GM23338 (cell line): ENCODE results near the gene SNN. TPM values are rescaled to one million over a fixed set of nuclear protein-coding genes. Genes with fewer than 3 reads are reported as not detected.

Source experiments
- ATAC-seq: fragments of 200-7000 bp; cut with Tn5 transposase; 3 replicates; pipeline ENCODE4 v1.9.1; 2020
- DNase-seq: peaks from one replicate; pipeline ENCODE4 v3.0.0-alpha.2; 2015; ENCODE audit warnings: low spot score
- H2AFZ ChIP-seq: fragments of 200-600 bp; sonication (generic); 2 replicates; pipeline ENCODE4 v1.8.0; 2016; ENCODE audit warnings: antibody characterized with exemption, mild to moderate bottlenecking, moderate library complexity
- H3F3A ChIP-seq: fragments of 200-600 bp; sonication (generic); replicated peaks from 2 replicates; pipeline ENCODE4 v1.8.0; 2017; ENCODE audit warnings: antibody characterized with exemption, mixed run types, low read depth
- H3K27ac ChIP-seq: fragments of 200-600 bp; sonication (generic); 2 replicates; pipeline ENCODE4 v1.6.1; 2016; ENCODE audit warnings: low read depth
- H3K27me3 ChIP-seq: fragments of 200-600 bp; sonication (generic); 2 replicates; pipeline ENCODE4 v1.8.0; 2016; ENCODE audit warnings: mild to moderate bottlenecking, mixed run types, moderate library complexity; ENCODE audit not compliant: insufficient read depth
- H3K36me3 ChIP-seq: fragments of 200-600 bp; sonication (generic); 2 replicates; pipeline ENCODE4 v1.8.0; 2016; ENCODE audit warnings: mild to moderate bottlenecking; ENCODE audit not compliant: insufficient read depth
- H3K4me1 ChIP-seq: fragments of 200-600 bp; sonication (generic); 2 replicates; pipeline ENCODE4 v1.8.0; 2016; ENCODE audit warnings: mild to moderate bottlenecking, moderate library complexity; ENCODE audit not compliant: insufficient read depth
- H3K4me2 ChIP-seq: fragments of 200-600 bp; sonication (generic); 2 replicates; pipeline ENCODE4 v1.7.1; 2017; ENCODE audit warnings: mixed run types
- H3K4me3 ChIP-seq: fragments of 200-600 bp; sonication (generic); 2 replicates; pipeline ENCODE4 v1.6.1; 2016; ENCODE audit warnings: mixed run types
- H3K79me2 ChIP-seq: fragments of 200-600 bp; sonication (generic); replicated peaks from 2 replicates; pipeline ENCODE4 v1.8.0; 2017; ENCODE audit warnings: mild to moderate bottlenecking; ENCODE audit not compliant: insufficient read depth
- H3K9me2 ChIP-seq: fragments of 200-600 bp; sonication (generic); 2 replicates; pipeline ENCODE4 v1.8.0; 2017; ENCODE audit not compliant: insufficient read depth
- H4K20me1 ChIP-seq: fragments of 200-600 bp; sonication (generic); replicated peaks from 2 replicates; pipeline ENCODE4 v1.8.0; 2017; ENCODE audit warnings: mild to moderate bottlenecking; ENCODE audit not compliant: insufficient read depth
- H3K27ac Mint-ChIP-seq: 2 replicates; pipeline ENCODE4 v1.8.0; 2020; ENCODE audit warnings: inconsistent platforms, mild to moderate bottlenecking, moderate library complexity, mixed read lengths
- H3K27me3 Mint-ChIP-seq: 3 replicates; pipeline ENCODE4 v1.8.0; 2022; ENCODE audit warnings: low read depth, mild to moderate bottlenecking, moderate library complexity, mixed read lengths, inconsistent platforms; ENCODE audit not compliant: insufficient read depth, poor library complexity
- H3K36me3 Mint-ChIP-seq: 3 replicates; pipeline ENCODE4 v1.8.0; 2021; ENCODE audit warnings: low read depth, mild to moderate bottlenecking, inconsistent platforms, moderate library complexity, mixed read lengths
- H3K4me1 Mint-ChIP-seq: 3 replicates; pipeline ENCODE4 v1.8.0; 2020; ENCODE audit warnings: mild to moderate bottlenecking, inconsistent platforms, mixed read lengths
- H3K4me3 Mint-ChIP-seq: 3 replicates; pipeline ENCODE4 v1.8.0; 2021; ENCODE audit warnings: moderate library complexity, mild to moderate bottlenecking, inconsistent platforms, mixed read lengths
- H3K9me3 Mint-ChIP-seq: 3 replicates; pipeline ENCODE4 v1.8.0; 2020; ENCODE audit warnings: moderate library complexity, mild to moderate bottlenecking, inconsistent platforms, mixed read lengths
- CREB1 ChIP-seq: fragments of 250-450 bp; sonication (Bioruptor Pico); IDR thresholded peaks from 2 replicates; pipeline ENCODE4 v1.5.0; 2020; ENCODE audit warnings: low read depth, mild to moderate bottlenecking, moderate library complexity
- EZH2 ChIP-seq: fragments of 200-600 bp; sonication (generic); IDR thresholded peaks from one replicate; pipeline ENCODE4 v1.8.0; 2017; ENCODE audit warnings: antibody characterized with exemption, mild to moderate bottlenecking, low read depth; ENCODE audit not compliant: unreplicated experiment
- EZH2phosphoT487 ChIP-seq: fragments of 200-600 bp; sonication (generic); IDR thresholded peaks from one replicate; pipeline ENCODE4 v1.8.1; 2018; ENCODE audit warnings: antibody characterized with exemption; ENCODE audit not compliant: unreplicated experiment
- JUNB ChIP-seq: IDR thresholded peaks from one replicate; pipeline ENCODE4 v1.6.1; 2016; ENCODE audit warnings: antibody characterized with exemption; ENCODE audit not compliant: unreplicated experiment
- NANOG ChIP-seq: IDR thresholded peaks from 2 replicates; pipeline ENCODE4 v1.6.1; 2016; ENCODE audit warnings: antibody characterized with exemption, borderline replicate concordance
- POLR2AphosphoS5 ChIP-seq: IDR thresholded peaks from 2 replicates; pipeline ENCODE4 v1.6.1; 2016; ENCODE audit warnings: antibody characterized with exemption, low read depth
- STAT1 ChIP-seq: IDR thresholded peaks from one replicate; pipeline ENCODE4 v1.6.1; 2016; ENCODE audit warnings: antibody characterized with exemption; ENCODE audit not compliant: unreplicated experiment
- ZNF114 ChIP-seq: fragments of 250-450 bp; sonication (Bioruptor Pico); IDR thresholded peaks from 2 replicates; pipeline ENCODE4 v1.5.0; 2020; ENCODE audit warnings: mild to moderate bottlenecking, moderate library complexity
- ZNF331 ChIP-seq: fragments of 250-450 bp; sonication (Bioruptor Pico); IDR thresholded peaks from 2 replicates; pipeline ENCODE4 v1.5.0; 2020; ENCODE audit warnings: low read depth, mild to moderate bottlenecking, moderate library complexity
- polyA plus RNA-seq: library from polyadenylated mRNA; unstranded; fragments of >200 nt; fragmentation: Nextera tagmentation; extraction: Ambion mirVana; gene quantifications from 2 replicates; pipeline ENCODE4 v1.2.1, GENCODE V29; 2016
- total RNA-seq: library from RNA; depleted of rRNA; stranded (reverse); fragments of >200 nt; shearing (Covaris generic); gene quantifications from 2 replicates; pipeline ENCODE4 v1.2.3, GENCODE V29; 2014
- TF ChIP-seq, protein P1 (sequence below): IDR thresholded peaks from one replicate; pipeline ENCODE4 v1.6.1; 2018; ENCODE audit warnings: antibody characterized with exemption; ENCODE audit not compliant: unreplicated experiment
- TF ChIP-seq, protein P2 (sequence below): IDR thresholded peaks from 2 replicates; pipeline ENCODE4 v1.6.1; 2016; ENCODE audit warnings: antibody characterized with exemption
- TF ChIP-seq, protein P3 (sequence below), 2 experiments: fragments of 200-600 bp in 1 of 2; sonication (generic) in 1 of 2; conservative IDR thresholded peaks; 2 replicates each; pipeline versions ENCODE4 v1.5.1 to v1.6.1; 2016 to 2017; ENCODE audit warnings: antibody characterized with exemption in 2 of 2, low read depth in 2 of 2, mild to moderate bottlenecking in 2 of 2, moderate library complexity in 1 of 2

The SNN gene
- total and polyA plus RNA-seq, 2 experiments from 2014 or later = 19.0 to 63.3 TPM

DNA sequence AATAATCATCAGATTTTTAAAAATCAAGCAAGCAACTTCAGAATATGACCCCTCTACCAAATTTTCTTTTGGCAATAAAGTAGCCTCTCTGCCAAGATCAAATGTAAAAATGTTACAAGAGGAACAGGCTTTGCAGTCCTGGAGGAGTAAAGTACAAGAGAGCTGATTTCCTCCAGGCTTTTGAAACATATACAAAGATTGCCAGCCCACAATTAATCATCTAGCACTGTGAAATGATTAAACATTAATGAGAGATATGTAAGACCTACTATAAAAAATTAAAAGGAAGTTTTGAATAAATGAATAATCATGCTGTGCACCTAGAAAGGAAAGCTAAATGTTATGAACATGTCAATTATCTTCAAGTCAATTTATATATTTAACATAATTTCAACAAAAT, 48.1 kb downstream of the SNN start (continued):
- no peak for TF ChIP-seq JUNB
- no peak for TF ChIP-seq CREB1
- TF ChIP-seq POLR2AphosphoS5 = no peak
- TF ChIP-seq EZH2 = no peak
- TF ChIP-seq NANOG = no peak
- no peak for TF ChIP-seq ZNF331 (CRISPR knock-in tag)
- no peak for TF ChIP-seq EZH2phosphoT487
- no peak for TF ChIP-seq ZNF114
- no peak for TF ChIP-seq STAT1
- TF ChIP-seq, protein P1, sequence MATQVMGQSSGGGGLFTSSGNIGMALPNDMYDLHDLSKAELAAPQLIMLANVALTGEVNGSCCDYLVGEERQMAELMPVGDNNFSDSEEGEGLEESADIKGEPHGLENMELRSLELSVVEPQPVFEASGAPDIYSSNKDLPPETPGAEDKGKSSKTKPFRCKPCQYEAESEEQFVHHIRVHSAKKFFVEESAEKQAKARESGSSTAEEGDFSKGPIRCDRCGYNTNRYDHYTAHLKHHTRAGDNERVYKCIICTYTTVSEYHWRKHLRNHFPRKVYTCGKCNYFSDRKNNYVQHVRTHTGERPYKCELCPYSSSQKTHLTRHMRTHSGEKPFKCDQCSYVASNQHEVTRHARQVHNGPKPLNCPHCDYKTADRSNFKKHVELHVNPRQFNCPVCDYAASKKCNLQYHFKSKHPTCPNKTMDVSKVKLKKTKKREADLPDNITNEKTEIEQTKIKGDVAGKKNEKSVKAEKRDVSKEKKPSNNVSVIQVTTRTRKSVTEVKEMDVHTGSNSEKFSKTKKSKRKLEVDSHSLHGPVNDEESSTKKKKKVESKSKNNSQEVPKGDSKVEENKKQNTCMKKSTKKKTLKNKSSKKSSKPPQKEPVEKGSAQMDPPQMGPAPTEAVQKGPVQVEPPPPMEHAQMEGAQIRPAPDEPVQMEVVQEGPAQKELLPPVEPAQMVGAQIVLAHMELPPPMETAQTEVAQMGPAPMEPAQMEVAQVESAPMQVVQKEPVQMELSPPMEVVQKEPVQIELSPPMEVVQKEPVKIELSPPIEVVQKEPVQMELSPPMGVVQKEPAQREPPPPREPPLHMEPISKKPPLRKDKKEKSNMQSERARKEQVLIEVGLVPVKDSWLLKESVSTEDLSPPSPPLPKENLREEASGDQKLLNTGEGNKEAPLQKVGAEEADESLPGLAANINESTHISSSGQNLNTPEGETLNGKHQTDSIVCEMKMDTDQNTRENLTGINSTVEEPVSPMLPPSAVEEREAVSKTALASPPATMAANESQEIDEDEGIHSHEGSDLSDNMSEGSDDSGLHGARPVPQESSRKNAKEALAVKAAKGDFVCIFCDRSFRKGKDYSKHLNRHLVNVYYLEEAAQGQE = no peak
- TF ChIP-seq, protein P2, sequence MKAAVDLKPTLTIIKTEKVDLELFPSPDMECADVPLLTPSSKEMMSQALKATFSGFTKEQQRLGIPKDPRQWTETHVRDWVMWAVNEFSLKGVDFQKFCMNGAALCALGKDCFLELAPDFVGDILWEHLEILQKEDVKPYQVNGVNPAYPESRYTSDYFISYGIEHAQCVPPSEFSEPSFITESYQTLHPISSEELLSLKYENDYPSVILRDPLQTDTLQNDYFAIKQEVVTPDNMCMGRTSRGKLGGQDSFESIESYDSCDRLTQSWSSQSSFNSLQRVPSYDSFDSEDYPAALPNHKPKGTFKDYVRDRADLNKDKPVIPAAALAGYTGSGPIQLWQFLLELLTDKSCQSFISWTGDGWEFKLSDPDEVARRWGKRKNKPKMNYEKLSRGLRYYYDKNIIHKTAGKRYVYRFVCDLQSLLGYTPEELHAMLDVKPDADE = no peak

DNA sequence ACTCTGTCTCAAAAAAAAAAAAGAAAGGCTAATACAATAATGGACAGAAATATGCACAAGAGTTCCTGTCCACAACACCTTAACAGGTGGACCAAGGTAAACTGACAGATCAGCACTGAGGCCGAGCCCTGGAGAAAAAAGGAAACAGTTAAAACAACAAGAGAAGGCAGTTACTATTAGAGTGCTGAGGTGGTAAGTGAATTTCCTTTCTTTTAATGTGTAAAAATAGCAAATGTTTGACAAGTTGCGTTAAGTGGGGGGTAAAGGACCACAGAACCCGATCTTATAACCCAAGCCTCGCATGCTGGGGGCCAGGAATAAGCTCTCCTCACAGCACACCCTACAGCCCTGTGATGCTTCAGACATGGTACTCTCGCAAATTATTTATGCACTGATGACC, 49.6 kb downstream of the SNN start:
- Mint-ChIP-seq H3K27ac (no peak overlapping the region), H3K36me3 (peaks cover 10% of the 10 kb centered on the region; the same call in 2 of the 3 replicates), H3K4me1 (peaks cover 8% of the 10 kb centered on the region; the same call in 2 of the 3 replicates), H3K4me3 (no peak overlapping the region), H3K27me3 (no peaks in the 10 kb centered on the region), H3K9me3 (no peaks in the 10 kb centered on the region)
- 0 out of 2 replicates have a peak, but pooled peaks cover 7% of the 10 kb centered on the region for H3K4me1 ChIP-seq
- ATAC-seq = no peak
- H3K79me2 ChIP-seq = no peaks in the 10 kb centered on the region
- H3K36me3 ChIP-seq = 0 out of 2 replicates have a peak, but pooled peaks cover 6% of the 10 kb centered on the region
- DNase-seq = no peak
- 0 out of 2 replicates have a peak overlapping the region, but pooled peaks have one; percentile 4 for H3K4me2 ChIP-seq
- no peaks in the 10 kb centered on the region for H3K27me3 ChIP-seq
- H3K4me3 ChIP-seq = no peak overlapping the region
- no peaks in the 10 kb centered on the region; the same call in 1 of the 2 replicates for H3F3A ChIP-seq
- H3K27ac ChIP-seq = no peak overlapping the region
- no peak overlapping the region for H2AFZ ChIP-seq
- H4K20me1 ChIP-seq = 0 out of 2 replicates have a peak, but pooled peaks cover 2% of the 10 kb centered on the region
- no peaks in the 10 kb centered on the region for H3K9me2 ChIP-seq
- TF ChIP-seq, protein P2 = no peak
- no peak for TF ChIP-seq ZNF114
- TF ChIP-seq, protein P3, sequence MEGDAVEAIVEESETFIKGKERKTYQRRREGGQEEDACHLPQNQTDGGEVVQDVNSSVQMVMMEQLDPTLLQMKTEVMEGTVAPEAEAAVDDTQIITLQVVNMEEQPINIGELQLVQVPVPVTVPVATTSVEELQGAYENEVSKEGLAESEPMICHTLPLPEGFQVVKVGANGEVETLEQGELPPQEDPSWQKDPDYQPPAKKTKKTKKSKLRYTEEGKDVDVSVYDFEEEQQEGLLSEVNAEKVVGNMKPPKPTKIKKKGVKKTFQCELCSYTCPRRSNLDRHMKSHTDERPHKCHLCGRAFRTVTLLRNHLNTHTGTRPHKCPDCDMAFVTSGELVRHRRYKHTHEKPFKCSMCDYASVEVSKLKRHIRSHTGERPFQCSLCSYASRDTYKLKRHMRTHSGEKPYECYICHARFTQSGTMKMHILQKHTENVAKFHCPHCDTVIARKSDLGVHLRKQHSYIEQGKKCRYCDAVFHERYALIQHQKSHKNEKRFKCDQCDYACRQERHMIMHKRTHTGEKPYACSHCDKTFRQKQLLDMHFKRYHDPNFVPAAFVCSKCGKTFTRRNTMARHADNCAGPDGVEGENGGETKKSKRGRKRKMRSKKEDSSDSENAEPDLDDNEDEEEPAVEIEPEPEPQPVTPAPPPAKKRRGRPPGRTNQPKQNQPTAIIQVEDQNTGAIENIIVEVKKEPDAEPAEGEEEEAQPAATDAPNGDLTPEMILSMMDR (conservative IDR thresholded peaks at IDR 0.05; ENCODE audit: low read depth in 2 of 2) = no peak
